LHCN-M2 (cell line): ENCODE measurements around the gene NPC1. TPM values are rescaled to one million over a fixed set of nuclear protein-coding genes. Genes with fewer than 3 reads are reported as not detected.
A peak's percentile ranks its signal among the peaks of the same experiment; 100 is the strongest.

Experiments used
- DNase-seq: peaks from one replicate; pipeline ENCODE4 v3.0.0-alpha.2; 2012; ENCODE audit warnings: low read depth
- total RNA-seq: library from RNA; depleted of rRNA; stranded (reverse); fragments of >200 nt; gene quantifications from 2 replicates; pipeline ENCODE4 v1.2.3, GENCODE V29; 2014

Gene NPC1
- total RNA-seq, 1 experiment from 2014 or later: 71.8 TPM

DNA sequence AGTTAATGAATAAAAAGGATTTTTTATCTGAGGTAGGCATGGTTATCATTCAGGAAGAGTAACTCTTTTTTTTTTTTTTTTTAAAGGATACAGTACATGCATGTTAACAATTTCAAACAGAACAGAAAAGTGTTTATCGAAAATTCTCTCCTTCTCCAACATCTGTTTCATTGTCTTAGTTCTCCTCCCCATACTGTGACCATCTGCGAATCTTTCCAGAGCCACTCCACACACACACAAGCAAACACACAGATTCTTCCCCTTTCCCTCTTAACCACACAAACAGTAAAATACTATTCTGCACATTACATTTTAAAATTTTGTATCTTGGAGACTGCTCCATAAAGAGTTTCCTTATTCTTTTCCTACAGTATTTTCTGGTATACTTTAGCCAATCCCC, 38.0 kb downstream of the NPC1 start:
- DNase-seq: no peak

- DNase-seq: no peak
Measured at GRCh38 chr18:23547846-23548245, 38.5 kb downstream of the NPC1 start.

GRCh38 chr18:23547306-23547705, 39.0 kb downstream of the NPC1 start:
- DNase-seq: no peak

DNA sequence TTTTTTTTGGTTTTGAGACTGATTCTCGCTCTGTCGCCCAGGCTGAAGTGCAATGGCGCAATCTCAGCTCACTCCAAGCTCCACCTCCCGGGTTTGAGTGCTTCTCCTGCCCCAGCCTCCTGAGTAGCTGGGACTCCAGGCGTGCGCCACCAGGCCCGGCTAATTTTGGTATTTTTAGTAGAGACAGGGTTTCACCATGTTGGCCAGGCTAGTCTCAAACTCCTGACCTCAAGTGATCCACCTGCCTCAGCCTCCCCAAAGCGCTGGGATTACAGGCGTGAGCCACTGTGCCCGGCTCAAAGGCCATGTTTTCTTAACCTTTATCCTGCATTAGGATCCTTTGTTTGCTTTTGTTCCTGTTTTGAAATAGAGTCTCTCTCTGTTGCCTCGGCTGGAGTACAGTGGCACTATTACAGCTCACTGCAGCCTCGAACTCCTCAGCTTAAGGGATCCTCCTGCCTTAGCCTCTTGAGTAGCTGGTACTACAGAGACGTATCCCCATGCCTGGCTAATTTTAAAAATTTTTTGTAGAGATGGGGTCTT, 41.0 kb downstream of the NPC1 start:
- DNase-seq: no peak

DNA sequence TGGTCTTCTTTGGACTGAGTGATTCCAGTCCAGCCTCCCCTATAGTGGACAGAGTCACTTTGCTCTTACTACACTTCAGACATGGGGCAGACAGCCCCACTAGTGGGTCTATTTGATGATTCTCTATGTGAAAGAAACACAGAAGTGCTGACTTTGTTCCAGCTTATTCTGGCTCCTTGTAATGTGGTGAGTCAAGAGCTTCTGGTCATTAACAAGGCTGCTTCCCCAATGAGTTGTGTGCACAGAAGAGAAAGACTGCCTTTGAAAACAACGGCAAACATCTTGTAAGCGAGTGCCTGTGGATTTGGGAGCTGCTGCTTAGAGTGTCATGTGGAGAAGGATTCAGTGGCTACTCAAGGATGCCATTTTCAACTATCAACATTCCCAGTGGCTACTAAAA, 43.8 kb downstream of the NPC1 start:
- DNase-seq: no peak

DNA sequence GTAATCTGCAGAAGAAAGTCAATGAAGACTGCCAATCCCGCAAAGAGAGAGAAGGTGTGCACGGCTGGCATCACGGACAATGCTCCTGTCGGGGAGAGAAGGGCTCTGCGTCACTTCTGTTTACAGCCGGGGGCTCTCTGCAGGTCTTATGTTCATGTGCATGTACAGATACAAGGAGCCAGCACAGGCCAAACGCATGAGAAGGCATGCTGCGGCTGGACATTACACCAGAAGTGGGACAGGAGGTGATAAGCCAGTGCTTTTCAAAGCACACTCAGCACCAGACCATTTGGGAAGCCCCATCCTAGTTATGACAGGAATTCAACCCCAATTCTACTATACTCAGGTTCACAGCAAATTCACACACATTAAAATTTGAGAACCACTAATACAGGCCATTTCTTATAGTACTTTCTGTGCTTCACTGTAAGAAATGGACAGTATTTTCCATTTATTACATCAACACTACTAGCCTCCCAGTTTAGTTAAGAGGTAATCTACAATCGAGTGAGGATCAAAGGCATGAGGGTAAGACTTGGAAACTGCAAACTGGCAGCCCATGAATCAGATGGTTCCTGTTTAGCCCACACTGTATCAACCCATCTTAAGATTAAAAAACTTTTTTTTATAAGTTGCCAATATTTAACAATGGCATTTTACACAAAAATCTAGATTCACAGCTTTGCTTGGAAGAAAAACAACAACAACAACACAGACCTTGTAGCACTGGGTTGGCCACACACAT, 44.8 kb downstream of the NPC1 start:
- DNase-seq: no peak

DNA sequence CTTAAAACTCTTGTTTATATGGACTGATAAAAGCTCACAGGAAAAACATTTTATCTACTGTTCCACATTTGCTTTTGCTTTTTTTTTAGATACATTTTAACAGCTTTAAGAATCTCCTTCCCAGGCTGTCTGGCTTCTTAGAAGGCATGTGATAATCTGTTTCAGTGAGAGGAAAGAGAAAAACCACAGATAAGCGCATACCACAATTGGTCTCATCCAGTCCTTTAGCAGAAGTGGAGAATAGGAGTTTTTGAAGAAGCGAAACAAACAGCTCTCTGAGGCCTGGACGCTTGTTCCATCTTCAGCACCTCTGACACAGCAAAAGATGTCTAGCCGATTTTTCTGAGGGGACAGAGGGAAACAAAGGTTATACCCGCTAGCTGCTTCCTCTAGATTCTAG, 45.4 kb downstream of the NPC1 start:
- no peak for DNase-seq

DNA sequence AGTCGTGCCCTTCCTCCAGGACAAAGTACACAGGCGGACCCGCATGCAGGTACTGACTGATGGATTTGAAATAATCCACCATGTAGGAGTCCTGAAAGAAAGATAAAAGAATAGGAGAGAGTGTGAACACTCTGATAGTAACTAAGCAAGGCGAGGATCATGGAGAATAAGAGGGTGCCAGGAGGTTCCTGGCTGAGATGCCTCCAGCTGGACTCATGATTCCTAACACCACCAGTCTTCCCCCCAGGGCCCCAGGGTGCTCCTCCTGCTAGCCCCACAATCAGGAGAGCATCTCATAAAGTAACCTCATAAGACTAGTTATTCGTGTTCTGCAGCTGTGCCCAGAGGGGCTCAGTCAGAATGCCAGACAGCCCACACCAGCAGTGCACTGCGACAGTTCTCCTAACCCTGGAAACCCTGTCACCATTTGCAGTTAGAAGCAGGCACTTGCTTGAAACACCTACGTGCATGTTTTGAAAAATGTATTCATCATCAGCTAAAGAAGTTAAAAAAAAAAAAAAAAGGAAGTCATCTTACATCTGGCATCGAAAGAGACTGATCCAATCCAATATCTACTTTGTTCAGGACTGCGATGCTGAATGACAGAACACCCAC, 46.3 kb downstream of the NPC1 start:
- DNase-seq: no peak

DNA sequence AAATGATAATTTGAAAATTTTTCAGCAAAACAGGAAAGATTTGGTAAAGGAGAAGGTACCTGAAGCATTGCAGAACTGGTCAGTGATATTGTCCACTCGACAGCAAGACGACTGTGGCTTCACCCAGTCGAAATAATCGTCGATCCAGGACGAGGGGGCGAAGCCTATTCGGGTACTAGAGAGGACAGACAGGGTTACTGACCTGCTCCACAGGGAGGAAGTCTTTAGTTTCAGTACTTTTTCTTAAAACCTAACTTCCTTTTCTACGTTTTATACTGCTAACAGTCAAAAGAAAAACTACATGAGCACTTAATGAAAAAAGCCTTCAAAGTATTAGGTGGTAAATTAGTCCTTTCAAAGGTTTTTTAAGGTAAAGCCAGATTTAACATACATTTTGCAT, 47.0 kb downstream of the NPC1 start:
- no peak for DNase-seq

DNA sequence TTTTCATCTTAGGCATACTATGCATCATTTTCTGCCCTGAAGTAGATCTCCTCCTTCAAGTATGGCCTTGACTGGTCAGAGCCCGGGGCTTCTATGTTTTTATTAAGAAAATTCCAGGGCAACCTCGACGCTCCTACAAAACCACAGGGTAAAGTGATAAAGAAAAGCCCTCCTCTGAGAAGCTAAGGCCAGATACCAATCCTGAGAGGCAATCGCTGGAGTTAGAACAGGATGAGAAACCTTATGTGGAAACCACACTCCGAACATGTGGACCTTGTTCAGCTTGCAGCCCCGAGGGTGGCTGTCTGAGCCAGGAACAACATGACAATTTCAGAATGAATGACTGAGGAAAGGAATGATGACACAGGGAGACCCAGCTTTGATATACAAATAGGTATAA, 47.4 kb downstream of the NPC1 start:
- no peak for DNase-seq

- no peak for DNase-seq
Measured at GRCh38 chr18:23538001-23538400, 48.3 kb downstream of the NPC1 start.

DNA sequence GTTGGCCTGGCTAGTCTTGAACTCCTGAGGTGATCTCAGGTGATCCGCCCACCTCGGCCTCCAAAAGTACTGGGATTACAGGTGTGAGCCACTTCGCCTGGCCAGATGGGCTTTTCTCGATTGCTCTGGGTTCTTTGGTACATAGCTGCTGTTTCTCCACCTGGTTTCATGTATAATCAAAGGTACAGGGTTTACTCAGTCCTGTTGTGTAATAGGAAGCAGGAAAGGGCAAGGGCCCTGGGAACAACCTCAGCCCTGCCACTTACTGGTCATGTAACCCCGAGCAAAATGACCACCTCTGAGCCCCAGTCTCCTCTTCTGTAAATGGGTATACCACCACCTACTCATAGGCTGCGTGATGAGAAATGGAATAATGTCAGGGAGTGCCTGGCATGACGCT, 49.0 kb downstream of the NPC1 start:
- no peak for DNase-seq

- DNase-seq: no peak
Measured at GRCh38 chr18:23536204-23536603, 50.1 kb downstream of the NPC1 start.

DNA sequence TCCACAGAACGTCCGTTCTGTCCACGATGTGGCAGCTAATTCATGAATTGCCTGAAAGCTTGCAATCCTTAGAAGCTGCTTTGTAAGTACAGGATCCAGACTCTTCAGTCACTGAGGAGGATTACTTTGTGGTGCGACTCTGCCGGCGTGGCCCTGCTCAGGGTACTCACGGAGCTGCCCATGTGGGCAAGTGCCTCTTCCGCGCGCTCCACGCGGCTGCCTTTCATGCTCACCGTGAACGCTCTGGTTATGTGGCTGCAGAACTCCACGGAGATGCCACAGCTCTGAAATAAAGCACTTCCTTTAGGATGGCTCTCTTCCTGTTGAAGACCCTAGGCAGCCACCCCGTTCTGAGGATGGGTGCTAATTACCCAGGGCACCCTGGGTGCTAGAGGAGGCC, 52.0 kb downstream of the NPC1 start:
- DNase-seq: no peak

DNA sequence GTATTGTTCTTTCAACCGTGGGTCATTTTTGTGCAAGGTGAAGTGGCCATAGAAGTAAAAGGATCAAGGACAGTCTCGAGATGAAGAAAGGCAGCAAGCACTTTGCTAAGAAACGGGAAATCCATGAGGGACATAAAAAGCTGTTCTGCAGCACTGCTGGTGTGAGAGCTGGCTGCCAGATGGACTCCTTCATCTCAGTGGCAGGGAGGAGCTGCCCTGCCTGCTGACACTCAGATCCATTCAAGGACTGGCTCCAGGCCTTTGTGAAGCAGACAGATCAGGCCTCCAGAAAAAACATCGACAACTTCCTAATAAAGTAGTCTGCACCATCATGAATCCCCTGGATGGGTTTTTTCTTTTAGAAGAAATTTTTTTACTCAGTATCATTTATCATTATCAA, 53.5 kb downstream of the NPC1 start:
- DNase-seq: no peak

GRCh38 chr18:23531912-23532311, 54.4 kb downstream of the NPC1 start:
- DNase-seq: no peak

DNA sequence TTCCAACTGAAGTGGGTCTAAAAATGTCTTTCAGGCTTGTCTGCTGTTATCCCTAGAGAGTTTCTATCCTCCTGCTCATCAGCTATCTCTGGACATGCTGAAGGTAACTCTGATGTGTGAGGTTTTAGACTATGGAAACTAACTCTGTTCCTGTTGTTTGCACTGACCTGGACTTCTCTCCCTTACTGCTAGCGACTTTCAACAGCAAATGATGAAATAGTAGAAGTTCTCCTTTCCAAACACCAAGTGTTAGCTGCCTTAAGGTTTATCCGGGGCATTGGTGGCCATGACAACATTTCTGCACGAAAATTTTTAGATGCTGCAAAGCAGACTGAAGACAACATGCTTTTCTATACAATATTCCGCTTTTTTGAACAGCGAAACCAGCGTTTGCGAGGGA, 56.1 kb downstream of the NPC1 start:
- DNase-seq: no peak

DNA sequence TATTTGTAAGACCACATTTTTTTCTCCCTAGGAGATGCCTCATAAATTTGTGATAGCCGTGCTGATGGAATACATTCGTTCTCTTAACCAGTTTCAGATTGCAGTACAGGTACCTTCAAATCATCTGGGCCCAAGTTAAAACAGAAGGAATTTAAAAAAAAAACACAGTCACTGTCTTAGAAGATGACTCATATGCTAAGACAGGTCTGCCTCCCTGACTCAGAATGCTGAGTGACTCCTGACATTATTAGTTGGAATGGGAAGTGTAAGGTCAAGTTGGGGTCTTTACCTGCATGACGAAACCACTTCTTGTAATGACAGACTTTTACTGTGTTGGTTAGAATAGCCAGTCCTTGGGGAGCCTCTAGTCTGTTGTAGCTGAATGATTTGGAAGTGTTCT, 56.7 kb downstream of the NPC1 start:
- DNase-seq: peak; percentile 66

DNA sequence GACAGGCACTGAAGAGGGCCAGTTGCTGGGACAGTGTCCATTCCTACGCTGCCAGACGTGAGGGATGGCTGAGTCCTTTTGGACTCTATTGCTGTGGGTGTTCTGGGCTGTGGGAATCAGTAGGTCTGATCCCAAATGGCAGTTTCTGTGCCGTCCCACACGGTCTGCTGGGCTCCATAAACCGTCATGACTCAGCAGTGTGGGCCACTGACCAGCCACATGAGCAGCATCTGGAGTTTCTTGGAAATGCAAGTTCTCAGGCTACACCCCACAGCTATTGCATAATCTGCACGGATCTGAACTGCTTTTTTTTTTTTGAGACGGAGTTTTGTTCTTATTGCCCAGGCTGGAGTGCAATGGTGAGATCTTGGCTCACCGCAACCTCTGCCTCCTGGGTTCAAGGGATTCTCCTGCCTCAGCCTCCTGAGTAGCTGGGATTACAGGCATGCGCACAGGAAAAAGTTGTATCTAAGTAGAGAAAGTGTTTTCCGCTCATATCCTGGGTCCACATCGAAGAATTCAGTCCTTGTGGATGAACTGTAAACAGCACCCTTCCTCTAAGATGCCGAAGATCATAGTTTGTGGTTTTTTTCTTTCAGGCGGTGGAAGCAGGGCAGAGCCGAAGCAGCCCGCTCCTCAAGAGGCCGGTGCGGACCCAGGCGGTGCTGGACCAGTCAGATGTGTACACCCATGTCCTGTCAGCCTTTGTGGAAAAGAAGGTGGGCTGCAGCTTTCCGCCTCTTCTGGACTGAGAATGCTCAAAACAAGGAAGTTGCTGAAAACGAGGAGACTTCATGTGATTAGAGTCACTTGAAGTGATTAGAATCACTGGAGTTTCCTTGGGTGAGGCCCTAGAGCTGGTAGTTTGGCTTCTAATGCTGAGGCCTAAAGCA, 57.5 kb downstream of the NPC1 start:
- peak; percentile 91 for DNase-seq

DNA sequence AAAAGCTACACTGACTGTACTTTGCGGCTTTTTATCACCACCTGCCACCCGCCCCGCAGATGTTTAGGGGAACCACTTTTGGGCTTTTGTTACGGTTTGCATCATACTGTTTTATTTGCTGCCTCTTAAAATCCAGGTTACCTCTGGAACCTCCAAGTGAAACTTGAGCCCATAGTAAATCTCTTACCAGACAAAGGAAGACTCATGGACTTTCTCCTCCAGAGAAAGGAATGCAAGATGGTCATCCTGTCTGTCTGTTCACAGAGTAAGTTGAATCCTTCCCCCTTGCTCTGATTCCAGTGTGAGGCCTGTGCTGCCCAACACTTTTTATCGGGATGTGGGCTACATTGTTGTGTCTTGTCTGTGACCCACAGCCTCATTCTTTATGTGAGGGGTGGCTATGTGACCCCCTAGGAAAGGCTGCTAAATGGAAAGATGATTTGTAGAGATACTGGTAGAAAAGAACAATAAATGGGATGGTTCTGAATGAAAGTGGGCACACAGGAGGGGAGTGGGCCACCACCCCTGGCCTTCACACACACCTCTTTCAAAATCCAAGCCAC, 59.7 kb downstream of the NPC1 start:
- DNase-seq: no peak

DNA sequence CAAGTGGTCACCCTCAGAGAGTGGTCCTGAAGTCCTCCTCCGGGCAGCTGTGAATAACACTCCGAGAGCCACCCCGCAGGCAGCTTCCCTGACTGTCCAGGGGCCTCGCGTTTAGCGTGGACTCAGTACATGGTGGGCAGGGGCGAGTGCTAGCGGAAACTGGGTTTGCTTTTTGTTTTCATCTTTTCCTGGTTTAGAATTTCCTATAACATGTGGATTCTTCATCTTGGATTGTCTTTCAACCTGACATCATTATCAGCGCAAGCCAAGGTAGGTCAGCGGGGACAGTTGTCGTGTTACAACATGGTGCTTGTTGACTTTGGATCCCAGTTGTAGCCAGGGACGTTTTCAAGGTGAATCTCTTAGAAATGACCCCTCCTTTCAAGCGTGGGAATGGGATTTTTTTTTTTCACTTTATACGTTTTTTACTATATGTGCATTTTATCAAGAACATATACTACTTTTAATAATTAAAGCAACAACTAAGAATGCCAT, 62.0 kb downstream of the NPC1 start:
- no peak for DNase-seq
